Astrocyte (in vitro differentiated cells and primary cell): ENCODE results near the gene NPR2. TPM values are rescaled to one million over a fixed set of nuclear protein-coding genes. Genes with fewer than 3 reads are reported as not detected.

ENCODE experiments used
- DNase-seq: peaks from one replicate; pipeline ENCODE4 v3.0.0-alpha.2; 2010; ENCODE audit warnings: low read depth
- FAIRE-seq: peaks from 2 replicates; lab custom pipeline; 2011; peaks lifted over from hg19 to GRCh38; lab: Jason Lieb, UNC
- H2AFZ ChIP-seq: 2 replicates; pipeline ENCODE4 v1.6.0; 2012; ENCODE audit warnings: low read depth, low read length, inconsistent platforms
- H3K27ac ChIP-seq: 2 replicates; pipeline ENCODE4 v1.5.1; 2011; ENCODE audit warnings: low read depth, low read length, inconsistent platforms
- H3K27me3 ChIP-seq: 2 replicates; pipeline ENCODE4 v1.6.0; 2011; ENCODE audit warnings: low read length, inconsistent platforms; ENCODE audit not compliant: insufficient read depth
- H3K36me3 ChIP-seq: 2 replicates; pipeline ENCODE4 v1.5.1; 2011; ENCODE audit warnings: low read length, inconsistent platforms; ENCODE audit not compliant: insufficient read depth
- H3K4me1 ChIP-seq: 2 replicates; pipeline ENCODE4 v1.5.1; 2011; ENCODE audit warnings: low read length, inconsistent platforms; ENCODE audit not compliant: insufficient read depth
- H3K4me2 ChIP-seq: 2 replicates; pipeline ENCODE4 v1.6.0; 2012; ENCODE audit warnings: low read length, inconsistent platforms
- H3K4me3 ChIP-seq: 2 replicates; pipeline ENCODE4 v1.5.1; 2011; ENCODE audit warnings: low read depth, mild to moderate bottlenecking, low read length, inconsistent platforms; ENCODE audit not compliant: insufficient read depth
- H3K79me2 ChIP-seq: 2 replicates; pipeline ENCODE4 v1.6.0; 2012; ENCODE audit warnings: mild to moderate bottlenecking, low read length, inconsistent platforms; ENCODE audit not compliant: insufficient read depth
- H3K9ac ChIP-seq: 2 replicates; pipeline ENCODE4 v1.6.0; 2012; ENCODE audit warnings: mild to moderate bottlenecking, low read length, inconsistent platforms
- H3K9me3 ChIP-seq: 2 replicates; pipeline ENCODE4 v1.5.1; 2012; ENCODE audit warnings: low read depth, mild to moderate bottlenecking, low read length, inconsistent platforms; ENCODE audit not compliant: insufficient read depth
- H4K20me1 ChIP-seq: 2 replicates; pipeline ENCODE4 v1.6.0; 2012; ENCODE audit warnings: low read length, inconsistent platforms; ENCODE audit not compliant: insufficient read depth
- H3K27ac Mint-ChIP-seq: one replicate; pipeline ENCODE4 v1.8.0; 2021; ENCODE audit warnings: mild to moderate bottlenecking, mixed read lengths; ENCODE audit not compliant: unreplicated experiment
- H3K27me3 Mint-ChIP-seq: one replicate; pipeline ENCODE4 v1.8.0; 2021; ENCODE audit warnings: low read depth, mixed read lengths; ENCODE audit not compliant: unreplicated experiment
- H3K36me3 Mint-ChIP-seq: one replicate; pipeline ENCODE4 v1.8.0; 2021; ENCODE audit warnings: low read depth, mixed read lengths; ENCODE audit not compliant: unreplicated experiment
- H3K4me1 Mint-ChIP-seq: one replicate; pipeline ENCODE4 v1.8.0; 2021; ENCODE audit warnings: low read depth, mixed read lengths; ENCODE audit not compliant: unreplicated experiment
- H3K4me3 Mint-ChIP-seq: one replicate; pipeline ENCODE4 v1.8.0; 2021; ENCODE audit warnings: mild to moderate bottlenecking, moderate library complexity, mixed read lengths; ENCODE audit not compliant: unreplicated experiment
- H3K9me3 Mint-ChIP-seq: one replicate; pipeline ENCODE4 v1.8.0; 2021; ENCODE audit warnings: mild to moderate bottlenecking, mixed read lengths; ENCODE audit not compliant: unreplicated experiment
- EZH2 ChIP-seq: IDR thresholded peaks from 2 replicates; pipeline ENCODE4 v1.6.1; 2012; ENCODE audit warnings: mild to moderate bottlenecking, low read length, inconsistent platforms; ENCODE audit not compliant: insufficient read depth
- total RNA-seq: library from RNA; stranded (reverse); gene quantifications from 2 replicates; pipeline ENCODE4 v1.2.1, GENCODE V29; 2021
- TF ChIP-seq, protein P1 (sequence below): IDR thresholded peaks from 2 replicates; pipeline ENCODE4 v1.5.1; 2011; ENCODE audit warnings: low read depth, mild to moderate bottlenecking, inconsistent platforms, low read length, moderate library complexity; ENCODE audit not compliant: insufficient read depth

NPR2 gene
- total RNA-seq, 1 donor from 2014 or later: 24.6 TPM

DNA sequence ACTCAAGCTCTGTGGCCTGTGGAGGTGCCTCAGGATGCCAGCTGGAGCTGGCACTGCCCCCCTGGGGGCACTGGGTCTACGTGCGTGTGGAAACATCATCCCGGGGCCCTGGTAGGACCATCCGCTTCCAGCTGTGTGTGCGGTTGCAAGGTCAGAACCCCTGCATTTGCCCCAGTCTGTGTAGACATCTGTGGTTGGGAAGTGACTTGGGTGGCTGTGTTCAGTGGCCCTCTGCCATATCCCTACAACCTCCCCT, 50.2 kb downstream of the NPR2 start:
- H3K36me3 ChIP-seq: no peaks in the 10 kb centered on the region
- no peak overlapping the region for H3K27ac ChIP-seq
- H3K4me2 ChIP-seq: no peak overlapping the region
- H3K27ac Mint-ChIP-seq: no peak overlapping the region
- peaks cover 19% of the 10 kb centered on the region for H3K4me1 ChIP-seq
- H3K4me3 Mint-ChIP-seq: no peak overlapping the region
- H3K9ac ChIP-seq: no peak overlapping the region
- H3K9me3 ChIP-seq: no peaks in the 10 kb centered on the region
- no peak for FAIRE-seq
- H3K27me3 ChIP-seq: no peaks in the 10 kb centered on the region
- H4K20me1 ChIP-seq: no peaks in the 10 kb centered on the region
- peaks cover 6% of the 10 kb centered on the region for H3K9me3 Mint-ChIP-seq
- no peaks in the 10 kb centered on the region for H3K79me2 ChIP-seq
- H3K36me3 Mint-ChIP-seq: peaks cover 13% of the 10 kb centered on the region
- no peak for DNase-seq
- H3K4me1 Mint-ChIP-seq: peaks cover 12% of the 10 kb centered on the region
- TF ChIP-seq, protein P1, sequence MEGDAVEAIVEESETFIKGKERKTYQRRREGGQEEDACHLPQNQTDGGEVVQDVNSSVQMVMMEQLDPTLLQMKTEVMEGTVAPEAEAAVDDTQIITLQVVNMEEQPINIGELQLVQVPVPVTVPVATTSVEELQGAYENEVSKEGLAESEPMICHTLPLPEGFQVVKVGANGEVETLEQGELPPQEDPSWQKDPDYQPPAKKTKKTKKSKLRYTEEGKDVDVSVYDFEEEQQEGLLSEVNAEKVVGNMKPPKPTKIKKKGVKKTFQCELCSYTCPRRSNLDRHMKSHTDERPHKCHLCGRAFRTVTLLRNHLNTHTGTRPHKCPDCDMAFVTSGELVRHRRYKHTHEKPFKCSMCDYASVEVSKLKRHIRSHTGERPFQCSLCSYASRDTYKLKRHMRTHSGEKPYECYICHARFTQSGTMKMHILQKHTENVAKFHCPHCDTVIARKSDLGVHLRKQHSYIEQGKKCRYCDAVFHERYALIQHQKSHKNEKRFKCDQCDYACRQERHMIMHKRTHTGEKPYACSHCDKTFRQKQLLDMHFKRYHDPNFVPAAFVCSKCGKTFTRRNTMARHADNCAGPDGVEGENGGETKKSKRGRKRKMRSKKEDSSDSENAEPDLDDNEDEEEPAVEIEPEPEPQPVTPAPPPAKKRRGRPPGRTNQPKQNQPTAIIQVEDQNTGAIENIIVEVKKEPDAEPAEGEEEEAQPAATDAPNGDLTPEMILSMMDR: no peak
- no peak for TF ChIP-seq EZH2
- H2AFZ ChIP-seq: no peak overlapping the region
- H3K27me3 Mint-ChIP-seq: peaks cover 37% of the 10 kb centered on the region
- no peak overlapping the region for H3K4me3 ChIP-seq

DNA sequence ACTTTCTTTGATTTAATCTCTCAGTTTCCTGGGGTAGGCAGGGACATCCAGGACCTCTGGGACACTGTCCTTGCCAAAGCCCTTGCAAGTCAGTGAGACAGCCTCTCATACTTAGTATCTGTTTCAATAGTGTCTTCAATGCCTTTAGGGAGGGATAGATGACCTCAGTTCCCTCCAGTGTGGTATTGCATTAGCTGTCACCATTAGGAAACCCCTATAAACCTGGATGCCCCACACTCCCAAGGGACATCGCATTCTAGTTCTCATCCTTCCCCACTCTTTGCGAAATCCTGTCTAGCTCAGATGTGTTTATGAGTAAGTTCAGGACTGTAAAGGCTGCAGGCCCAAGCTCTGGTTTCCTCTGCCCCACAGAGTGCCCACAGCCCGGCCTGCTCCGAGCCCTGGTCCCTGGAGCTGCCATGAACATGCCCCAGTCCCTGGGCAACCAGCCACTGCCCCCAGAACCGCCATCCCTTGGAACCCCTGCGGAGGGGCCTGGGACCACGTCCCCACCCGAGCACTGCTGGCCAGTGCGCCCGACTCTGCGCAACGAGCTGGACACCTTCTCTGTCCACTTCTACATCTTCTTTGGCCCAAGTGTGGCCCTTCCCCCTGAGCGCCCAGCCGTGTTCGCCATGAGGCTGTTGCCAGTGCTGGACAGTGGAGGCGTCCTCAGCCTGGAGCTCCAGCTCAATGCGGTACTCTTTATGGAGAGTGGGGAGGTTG, 50.8 kb downstream of the NPR2 start:
- Histone ChIP-seq H4K20me1 (no peaks in the 10 kb centered on the region), H3K4me1 (peaks cover 19% of the 10 kb centered on the region), H3K27me3 (no peaks in the 10 kb centered on the region), H3K4me3 (no peak overlapping the region), H3K36me3 (no peaks in the 10 kb centered on the region), H3K9me3 (no peaks in the 10 kb centered on the region), H3K4me2 (no peak overlapping the region), H3K27ac (no peak overlapping the region), H3K9ac (no peak overlapping the region), H2AFZ (no peak overlapping the region), H3K79me2 (no peaks in the 10 kb centered on the region)
- FAIRE-seq (no peak), DNase-seq (no peak)
- Mint-ChIP-seq H3K9me3 (peaks cover 7% of the 10 kb centered on the region), H3K27ac (no peak overlapping the region), H3K27me3 (peaks cover 43% of the 10 kb centered on the region), H3K4me1 (peaks cover 13% of the 10 kb centered on the region), H3K36me3 (peaks cover 15% of the 10 kb centered on the region), H3K4me3 (no peak overlapping the region)
- no peak for TF ChIP-seq EZH2
- TF ChIP-seq, protein P1: no peak

DNA sequence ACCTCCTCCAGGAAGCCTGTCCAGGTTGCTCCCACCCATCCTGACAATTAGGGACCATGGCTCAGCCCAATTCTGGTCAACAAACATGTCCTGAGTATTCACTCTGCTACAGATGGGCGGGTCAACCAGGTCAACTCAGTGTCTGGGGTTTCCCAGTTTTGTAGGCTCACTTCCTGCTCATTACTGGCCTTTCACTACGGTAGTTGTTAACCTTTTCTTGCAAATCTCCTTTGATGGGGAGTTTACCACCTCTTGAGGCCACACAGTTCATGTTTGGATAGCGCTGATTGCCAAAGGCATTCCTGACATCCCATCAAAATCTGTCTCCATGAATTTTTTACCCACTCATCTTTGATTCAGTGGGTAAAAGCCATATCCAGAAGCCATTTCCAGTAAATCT, 51.4 kb downstream of the NPR2 start:
- Mint-ChIP-seq H3K27ac (no peak overlapping the region), H3K4me1 (peaks cover 15% of the 10 kb centered on the region), H3K4me3 (no peak overlapping the region), H3K36me3 (peaks cover 21% of the 10 kb centered on the region), H3K9me3 (peaks cover 8% of the 10 kb centered on the region), H3K27me3 (peaks cover 47% of the 10 kb centered on the region)
- H2AFZ ChIP-seq: no peak overlapping the region
- H3K4me1 ChIP-seq: peaks cover 21% of the 10 kb centered on the region
- H3K79me2 ChIP-seq: no peaks in the 10 kb centered on the region
- no peaks in the 10 kb centered on the region for H3K36me3 ChIP-seq
- H4K20me1 ChIP-seq: no peaks in the 10 kb centered on the region
- no peak overlapping the region for H3K9ac ChIP-seq
- H3K4me3 ChIP-seq: no peak overlapping the region
- TF ChIP-seq EZH2: no peak
- TF ChIP-seq, protein P1: no peak
- FAIRE-seq: no peak
- H3K9me3 ChIP-seq: no peaks in the 10 kb centered on the region
- H3K4me2 ChIP-seq: no peak overlapping the region
- H3K27ac ChIP-seq: no peak overlapping the region
- no peak for DNase-seq
- H3K27me3 ChIP-seq: no peaks in the 10 kb centered on the region
